Measurements from ENCODE around the gene DNAH3. TPM values are rescaled to one million over a fixed set of nuclear protein-coding genes. Genes with fewer than 3 reads are reported as not detected.
A peak's percentile ranks its signal among the peaks of the same experiment; 100 is the strongest.

Gene DNAH3
- total RNA-seq, 1 experiment from 2014 or later = 0.15 TPM

DNA sequence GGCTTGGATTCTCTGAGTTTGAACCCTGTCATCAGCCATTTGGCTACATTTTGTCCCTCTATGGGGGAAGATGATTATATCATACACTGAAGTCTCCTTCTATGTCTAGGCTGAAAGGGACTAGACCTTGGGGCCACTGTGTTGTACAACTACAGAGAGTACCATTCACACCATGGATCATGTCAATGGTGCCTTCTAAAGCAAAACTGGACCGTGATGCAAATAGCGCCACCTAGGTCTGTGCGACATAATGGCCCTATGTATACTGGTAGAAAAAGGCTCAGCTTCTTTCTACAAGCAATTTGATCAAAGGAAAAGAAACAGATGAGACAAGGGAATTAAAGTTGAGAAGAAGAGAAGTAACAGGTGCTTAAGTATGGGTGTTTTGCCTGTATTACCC, 149.4 kb downstream of the DNAH3 start (continued):
- TF ChIP-seq, protein P1, sequence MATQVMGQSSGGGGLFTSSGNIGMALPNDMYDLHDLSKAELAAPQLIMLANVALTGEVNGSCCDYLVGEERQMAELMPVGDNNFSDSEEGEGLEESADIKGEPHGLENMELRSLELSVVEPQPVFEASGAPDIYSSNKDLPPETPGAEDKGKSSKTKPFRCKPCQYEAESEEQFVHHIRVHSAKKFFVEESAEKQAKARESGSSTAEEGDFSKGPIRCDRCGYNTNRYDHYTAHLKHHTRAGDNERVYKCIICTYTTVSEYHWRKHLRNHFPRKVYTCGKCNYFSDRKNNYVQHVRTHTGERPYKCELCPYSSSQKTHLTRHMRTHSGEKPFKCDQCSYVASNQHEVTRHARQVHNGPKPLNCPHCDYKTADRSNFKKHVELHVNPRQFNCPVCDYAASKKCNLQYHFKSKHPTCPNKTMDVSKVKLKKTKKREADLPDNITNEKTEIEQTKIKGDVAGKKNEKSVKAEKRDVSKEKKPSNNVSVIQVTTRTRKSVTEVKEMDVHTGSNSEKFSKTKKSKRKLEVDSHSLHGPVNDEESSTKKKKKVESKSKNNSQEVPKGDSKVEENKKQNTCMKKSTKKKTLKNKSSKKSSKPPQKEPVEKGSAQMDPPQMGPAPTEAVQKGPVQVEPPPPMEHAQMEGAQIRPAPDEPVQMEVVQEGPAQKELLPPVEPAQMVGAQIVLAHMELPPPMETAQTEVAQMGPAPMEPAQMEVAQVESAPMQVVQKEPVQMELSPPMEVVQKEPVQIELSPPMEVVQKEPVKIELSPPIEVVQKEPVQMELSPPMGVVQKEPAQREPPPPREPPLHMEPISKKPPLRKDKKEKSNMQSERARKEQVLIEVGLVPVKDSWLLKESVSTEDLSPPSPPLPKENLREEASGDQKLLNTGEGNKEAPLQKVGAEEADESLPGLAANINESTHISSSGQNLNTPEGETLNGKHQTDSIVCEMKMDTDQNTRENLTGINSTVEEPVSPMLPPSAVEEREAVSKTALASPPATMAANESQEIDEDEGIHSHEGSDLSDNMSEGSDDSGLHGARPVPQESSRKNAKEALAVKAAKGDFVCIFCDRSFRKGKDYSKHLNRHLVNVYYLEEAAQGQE (IDR thresholded peaks at IDR 0.05; ENCODE audit: low read depth) = no peak
- TF ChIP-seq EGR1 (IDR thresholded peaks at IDR 0.05; ENCODE audit: low read depth) = no peak
- TF ChIP-seq POLR2AphosphoS5 (IDR thresholded peaks at IDR 0.05; ENCODE audit: low read depth, low read length) = no peak
- TF ChIP-seq FOSL1 (IDR thresholded peaks at IDR 0.05; ENCODE audit: low read depth) = no peak
- TF ChIP-seq, protein P2, sequence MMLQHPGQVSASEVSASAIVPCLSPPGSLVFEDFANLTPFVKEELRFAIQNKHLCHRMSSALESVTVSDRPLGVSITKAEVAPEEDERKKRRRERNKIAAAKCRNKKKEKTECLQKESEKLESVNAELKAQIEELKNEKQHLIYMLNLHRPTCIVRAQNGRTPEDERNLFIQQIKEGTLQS (IDR thresholded peaks at IDR 0.05) = no peak
- TF ChIP-seq, protein P3, sequence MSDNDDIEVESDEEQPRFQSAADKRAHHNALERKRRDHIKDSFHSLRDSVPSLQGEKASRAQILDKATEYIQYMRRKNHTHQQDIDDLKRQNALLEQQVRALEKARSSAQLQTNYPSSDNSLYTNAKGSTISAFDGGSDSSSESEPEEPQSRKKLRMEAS (IDR thresholded peaks at IDR 0.05) = no peak
- no peak for TF ChIP-seq SRF (IDR thresholded peaks at IDR 0.05; ENCODE audit: low read depth)
- TF ChIP-seq ZNF274 (IDR thresholded peaks at IDR 0.05; ENCODE audit: low read depth, low read length) = no peak
- TF ChIP-seq, protein P4, sequence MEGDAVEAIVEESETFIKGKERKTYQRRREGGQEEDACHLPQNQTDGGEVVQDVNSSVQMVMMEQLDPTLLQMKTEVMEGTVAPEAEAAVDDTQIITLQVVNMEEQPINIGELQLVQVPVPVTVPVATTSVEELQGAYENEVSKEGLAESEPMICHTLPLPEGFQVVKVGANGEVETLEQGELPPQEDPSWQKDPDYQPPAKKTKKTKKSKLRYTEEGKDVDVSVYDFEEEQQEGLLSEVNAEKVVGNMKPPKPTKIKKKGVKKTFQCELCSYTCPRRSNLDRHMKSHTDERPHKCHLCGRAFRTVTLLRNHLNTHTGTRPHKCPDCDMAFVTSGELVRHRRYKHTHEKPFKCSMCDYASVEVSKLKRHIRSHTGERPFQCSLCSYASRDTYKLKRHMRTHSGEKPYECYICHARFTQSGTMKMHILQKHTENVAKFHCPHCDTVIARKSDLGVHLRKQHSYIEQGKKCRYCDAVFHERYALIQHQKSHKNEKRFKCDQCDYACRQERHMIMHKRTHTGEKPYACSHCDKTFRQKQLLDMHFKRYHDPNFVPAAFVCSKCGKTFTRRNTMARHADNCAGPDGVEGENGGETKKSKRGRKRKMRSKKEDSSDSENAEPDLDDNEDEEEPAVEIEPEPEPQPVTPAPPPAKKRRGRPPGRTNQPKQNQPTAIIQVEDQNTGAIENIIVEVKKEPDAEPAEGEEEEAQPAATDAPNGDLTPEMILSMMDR (IDR thresholded peaks at IDR 0.05 in 2 of 3, conservative IDR thresholded peaks at IDR 0.05 in 1 of 3; ENCODE audit: borderline replicate concordance in 1 of 3, insufficient read depth in 1 of 3, low read depth in 2 of 3, low read length in 2 of 3) = peak; percentile 48 to 86 (median 80); a peak in 5 of 6 replicates
- peak; percentile 12 for TF ChIP-seq TCF7L2 (IDR thresholded peaks at IDR 0.05; ENCODE audit: borderline replicate concordance, extremely low read depth, insufficient read depth, insufficient read length)
- no peak for TF ChIP-seq CEBPB (IDR thresholded peaks at IDR 0.05; ENCODE audit: low read depth)
- TF ChIP-seq EZH2phosphoT487 (IDR thresholded peaks at IDR 0.05; ENCODE audit: borderline replicate concordance) = no peak
